Central memory CD4-positive, alpha-beta T cell (primary cell): ENCODE results near the gene FAM219A.
"Not testable (repeated sequence)": the region's sequence is repeated elsewhere in the genome, so short reads cannot be mapped to it uniquely, and the experiment has no call there.

Experiments
- DNase-seq: peaks from one replicate; pipeline ENCODE4 v3.0.0; 2022

The FAM219A gene

GRCh38 chr9:34482746-34483145 lies 24.4 kb upstream of the FAM219A start:
- not testable (repeated sequence) for DNase-seq

GRCh38 chr9:34481620-34482019 lies 23.2 kb upstream of the FAM219A start:
- DNase-seq, result not testable (repeated sequence)

- DNase-seq, result no peak
Observed at GRCh38 chr9:34479431-34479866, 21.1 kb upstream of the FAM219A start.

GRCh38 chr9:34477541-34477940 lies 19.2 kb upstream of the FAM219A start:
- no peak for DNase-seq

- no peak for DNase-seq
Observed at GRCh38 chr9:34475097-34475496, 16.7 kb upstream of the FAM219A start.

- DNase-seq, result no peak
Observed at GRCh38 chr9:34465468-34465867, 7.1 kb upstream of the FAM219A start.

- DNase-seq, result no peak
Observed at GRCh38 chr9:34464571-34464970, 6.2 kb upstream of the FAM219A start.

- no peak for DNase-seq
Observed at GRCh38 chr9:34463901-34464232, 5.5 kb upstream of the FAM219A start.

GRCh38 chr9:34463098-34463900 lies 4.9 kb upstream of the FAM219A start:
- no peak for DNase-seq

- DNase-seq, result no peak
Observed at GRCh38 chr9:34459941-34460340, 1.6 kb upstream of the FAM219A start.

GRCh38 chr9:34459356-34459755 lies 986 bp upstream of the FAM219A start:
- DNase-seq, result no peak

- DNase-seq, result no peak
Observed at GRCh38 chr9:34458959-34459340, 580 bp upstream of the FAM219A start.

GRCh38 chr9:34457266-34458012 lies 931 bp downstream of the FAM219A start:
- DNase-seq, result peak; percentile 6

- no peak for DNase-seq
Observed at GRCh38 chr9:34456746-34457145, 1.6 kb downstream of the FAM219A start.

- no peak for DNase-seq
Observed at GRCh38 chr9:34456151-34456550, 2.2 kb downstream of the FAM219A start.

GRCh38 chr9:34454571-34455065 lies 3.8 kb downstream of the FAM219A start:
- DNase-seq, result no peak

GRCh38 chr9:34452568-34452967 lies 5.8 kb downstream of the FAM219A start:
- no peak for DNase-seq

GRCh38 chr9:34451545-34451944 lies 6.8 kb downstream of the FAM219A start:
- DNase-seq, result no peak

- no peak for DNase-seq
Observed at GRCh38 chr9:34451135-34451534, 7.2 kb downstream of the FAM219A start.

- no peak for DNase-seq
Observed at GRCh38 chr9:34450644-34451043, 7.7 kb downstream of the FAM219A start.

GRCh38 chr9:34446951-34447350 lies 11.4 kb downstream of the FAM219A start:
- no peak for DNase-seq

- no peak for DNase-seq
Observed at GRCh38 chr9:34446468-34446891, 11.9 kb downstream of the FAM219A start.

- DNase-seq, result no peak
Observed at GRCh38 chr9:34443976-34444375, 14.4 kb downstream of the FAM219A start.

GRCh38 chr9:34443533-34443932 lies 14.8 kb downstream of the FAM219A start:
- no peak for DNase-seq
